Brain microvascular endothelial cell (primary cell): ENCODE data around the gene GNAO1.

ENCODE experiments used
- DNase-seq: peaks from one replicate; pipeline ENCODE4 v3.0.0-alpha.2; 2020
- H3K27ac ChIP-seq: fragments of 250-450 bp; sonication (Bioruptor Pico); 2 replicates; pipeline ENCODE4 v1.5.1; 2020; ENCODE audit warnings: mild to moderate bottlenecking, moderate library complexity
- H3K27me3 ChIP-seq: fragments of 250-450 bp; sonication (Bioruptor Pico); replicated peaks from 2 replicates; pipeline ENCODE4 v1.5.1; 2020; ENCODE audit warnings: mild to moderate bottlenecking
- H3K36me3 ChIP-seq: fragments of 250-450 bp; sonication (Bioruptor Pico); replicated peaks from 2 replicates; pipeline ENCODE4 v1.5.1; 2020; ENCODE audit warnings: mild to moderate bottlenecking
- H3K4me3 ChIP-seq: 2 replicates; pipeline ENCODE4 v1.5.1; 2011; ENCODE audit warnings: low read depth, mild to moderate bottlenecking, control low read depth, low read length, moderate library complexity
- in situ Hi-C: cut with HindIII; loops from 2 replicates; pipeline ENCODE4 v1.10.0; 2017; ENCODE audit warnings: low sequenced_read_pairs, low pct_ligation_motif_present
- TF ChIP-seq, protein P1 (sequence below): IDR thresholded peaks from 2 replicates; pipeline ENCODE4 v1.5.1; 2011; ENCODE audit warnings: low read depth, mild to moderate bottlenecking, moderate library complexity, low read length, control low read depth, inconsistent platforms; ENCODE audit errors: missing control alignments

The GNAO1 gene

DNA sequence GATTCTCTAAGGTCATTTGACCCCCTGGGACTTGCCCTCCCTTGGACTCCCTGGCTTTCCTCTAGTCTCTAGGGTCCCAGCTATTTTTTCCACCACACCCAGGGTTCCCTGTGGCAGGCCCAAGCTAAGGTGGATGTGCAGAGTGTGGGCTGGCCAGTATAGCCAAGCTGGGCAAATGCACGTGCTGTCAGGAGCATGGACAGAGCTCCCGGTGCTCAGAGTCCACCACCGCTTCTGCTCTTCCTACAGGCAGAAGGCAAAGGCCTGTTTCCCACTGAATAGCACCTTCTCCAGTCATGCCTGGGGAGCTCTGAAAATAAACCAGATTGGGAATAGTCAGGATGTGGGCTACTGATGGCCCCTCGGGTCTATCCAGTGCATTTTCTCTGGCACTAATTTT is 53.3 kb downstream of the GNAO1 start:
- H3K36me3 ChIP-seq = no peaks in the 10 kb centered on the region
- TF ChIP-seq, protein P1, sequence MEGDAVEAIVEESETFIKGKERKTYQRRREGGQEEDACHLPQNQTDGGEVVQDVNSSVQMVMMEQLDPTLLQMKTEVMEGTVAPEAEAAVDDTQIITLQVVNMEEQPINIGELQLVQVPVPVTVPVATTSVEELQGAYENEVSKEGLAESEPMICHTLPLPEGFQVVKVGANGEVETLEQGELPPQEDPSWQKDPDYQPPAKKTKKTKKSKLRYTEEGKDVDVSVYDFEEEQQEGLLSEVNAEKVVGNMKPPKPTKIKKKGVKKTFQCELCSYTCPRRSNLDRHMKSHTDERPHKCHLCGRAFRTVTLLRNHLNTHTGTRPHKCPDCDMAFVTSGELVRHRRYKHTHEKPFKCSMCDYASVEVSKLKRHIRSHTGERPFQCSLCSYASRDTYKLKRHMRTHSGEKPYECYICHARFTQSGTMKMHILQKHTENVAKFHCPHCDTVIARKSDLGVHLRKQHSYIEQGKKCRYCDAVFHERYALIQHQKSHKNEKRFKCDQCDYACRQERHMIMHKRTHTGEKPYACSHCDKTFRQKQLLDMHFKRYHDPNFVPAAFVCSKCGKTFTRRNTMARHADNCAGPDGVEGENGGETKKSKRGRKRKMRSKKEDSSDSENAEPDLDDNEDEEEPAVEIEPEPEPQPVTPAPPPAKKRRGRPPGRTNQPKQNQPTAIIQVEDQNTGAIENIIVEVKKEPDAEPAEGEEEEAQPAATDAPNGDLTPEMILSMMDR = no peak
- DNase-seq = no peak
- H3K27me3 ChIP-seq = no peaks in the 10 kb centered on the region
- no peak overlapping the region for H3K27ac ChIP-seq
- in situ Hi-C loops = no loop called here
- H3K4me3 ChIP-seq = no peak overlapping the region

DNA sequence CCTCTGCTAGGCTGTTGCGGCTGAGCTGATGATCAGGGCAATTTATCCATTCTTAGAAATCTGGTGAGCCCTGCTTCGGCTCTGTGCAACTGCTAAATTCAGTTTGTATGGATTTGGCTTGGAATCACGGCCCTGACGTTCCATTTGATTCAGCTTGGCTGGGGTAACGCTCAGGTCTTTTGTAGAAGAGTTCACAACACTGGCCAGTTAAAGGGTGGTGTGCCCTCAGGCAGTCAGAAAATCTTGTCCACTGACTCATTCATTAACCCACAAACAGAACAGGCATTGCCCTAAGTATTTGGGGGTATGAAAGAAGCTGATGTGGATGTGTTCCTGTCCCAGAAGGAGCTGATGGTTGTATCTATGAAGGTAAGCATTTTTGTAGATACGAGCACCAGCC is 53.9 kb downstream of the GNAO1 start:
- DNase-seq = no peak
- no peaks in the 10 kb centered on the region for H3K27me3 ChIP-seq
- TF ChIP-seq, protein P1 = no peak
- no peaks in the 10 kb centered on the region for H3K36me3 ChIP-seq
- in situ Hi-C loops = no loop called here
- no peak overlapping the region for H3K4me3 ChIP-seq
- H3K27ac ChIP-seq = no peak overlapping the region

DNA sequence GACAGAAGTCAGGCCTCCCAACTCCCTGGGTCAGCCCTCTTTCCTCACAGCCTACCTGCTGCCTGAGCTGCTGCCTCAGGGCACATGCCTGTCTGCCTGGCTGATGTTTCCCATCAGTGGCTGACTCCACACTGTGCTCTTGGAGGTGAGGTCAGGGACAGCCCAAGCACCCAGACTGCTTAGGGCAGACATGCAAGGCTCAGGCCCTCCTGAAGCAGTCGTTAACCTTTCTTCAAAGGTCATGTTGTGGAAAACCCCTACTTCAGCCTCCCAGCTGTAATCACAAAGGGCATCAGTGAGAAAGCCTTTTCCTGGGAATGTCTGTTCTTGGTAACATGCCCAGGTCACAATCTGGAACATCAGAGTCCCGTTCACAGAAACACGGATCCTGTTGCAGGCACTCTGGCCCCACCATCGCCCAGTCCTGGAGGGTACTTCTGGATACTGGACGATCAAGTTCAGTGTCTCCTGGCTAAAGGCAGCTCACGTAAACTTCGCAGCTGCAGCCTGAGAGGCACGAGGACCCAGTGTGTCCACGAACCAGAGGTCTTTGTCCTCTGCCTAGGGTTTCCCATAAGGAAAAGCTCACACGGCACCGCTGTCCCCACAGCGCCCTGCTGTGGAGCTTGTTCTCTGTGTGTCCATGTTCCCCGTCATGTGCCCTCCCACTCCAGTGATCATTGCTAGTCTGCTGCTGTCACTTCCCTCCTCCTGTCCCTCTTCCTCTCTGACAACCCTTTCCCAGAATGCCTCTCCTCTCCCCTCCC is 54.9 kb downstream of the GNAO1 start:
- H3K27me3 ChIP-seq = no peaks in the 10 kb centered on the region
- DNase-seq = no peak
- no peak overlapping the region for H3K27ac ChIP-seq
- TF ChIP-seq, protein P1 = no peak
- no peaks in the 10 kb centered on the region for H3K36me3 ChIP-seq
- no peak overlapping the region for H3K4me3 ChIP-seq
- in situ Hi-C loops = no loop called here

DNA sequence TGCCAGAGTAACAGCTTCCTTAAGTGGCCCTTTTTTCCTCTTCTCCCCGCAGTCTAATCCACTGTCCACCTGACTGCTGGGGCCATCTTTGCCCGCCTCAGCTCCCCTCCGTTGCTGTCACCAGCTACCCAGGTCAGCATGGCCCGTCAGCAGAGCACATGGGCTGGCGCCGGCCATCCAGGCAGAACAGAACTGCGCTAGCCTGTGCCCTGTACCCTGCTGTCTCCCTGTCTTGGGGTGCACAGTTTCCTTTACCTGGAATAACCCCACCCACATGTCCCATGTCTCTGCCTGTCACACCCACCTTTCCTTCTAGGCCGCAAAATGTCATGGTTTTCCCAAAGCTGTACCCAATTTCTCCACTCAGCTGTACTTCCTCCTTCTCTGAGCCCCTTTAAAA is 55.7 kb downstream of the GNAO1 start:
- no peaks in the 10 kb centered on the region for H3K36me3 ChIP-seq
- H3K4me3 ChIP-seq = no peak overlapping the region
- DNase-seq = no peak
- H3K27me3 ChIP-seq = no peaks in the 10 kb centered on the region
- in situ Hi-C loops = no loop called here
- TF ChIP-seq, protein P1 = no peak
- H3K27ac ChIP-seq = no peak overlapping the region

DNA sequence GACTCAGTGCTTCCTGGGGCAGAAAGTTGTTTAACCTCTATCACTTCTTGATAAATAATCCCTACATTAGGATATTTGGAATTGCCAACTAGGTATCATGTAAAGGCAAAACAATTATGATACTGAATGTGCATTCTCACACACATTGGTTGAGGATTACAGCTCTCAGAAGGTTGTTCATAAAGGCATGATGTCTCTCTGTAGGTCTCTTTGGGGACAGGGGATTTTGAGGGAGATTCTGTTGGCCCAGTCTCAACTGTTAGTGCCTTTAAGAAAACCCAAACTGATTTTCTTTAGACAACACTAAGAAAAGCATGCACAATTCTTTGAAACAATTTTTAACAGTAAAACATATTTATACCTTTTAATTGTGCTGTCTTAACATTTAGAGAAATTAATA is 56.5 kb downstream of the GNAO1 start:
- TF ChIP-seq, protein P1 = no peak

DNA sequence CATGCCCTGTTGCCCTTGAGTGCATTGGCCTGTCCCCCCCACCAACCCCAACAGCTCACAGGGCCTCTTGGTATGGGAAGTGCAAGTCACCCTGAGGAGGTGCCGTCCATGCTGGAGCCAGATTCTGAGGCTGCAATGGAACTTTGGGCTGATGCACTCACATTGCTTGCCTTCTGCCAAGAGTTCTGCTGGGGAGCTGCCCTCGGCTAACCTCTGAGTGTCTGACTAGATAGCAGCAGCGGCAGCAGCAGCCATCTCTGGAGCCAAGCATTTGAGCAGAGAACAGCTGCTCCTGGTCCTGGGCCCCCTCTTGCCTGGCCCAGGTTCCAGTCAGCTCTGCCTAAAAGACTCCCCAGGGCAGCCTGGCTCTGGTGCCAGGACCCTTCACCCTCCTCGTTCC is 61.5 kb downstream of the GNAO1 start:
- TF ChIP-seq, protein P1 = no peak
- no peak overlapping the region for H3K27ac ChIP-seq
- no peak overlapping the region for H3K4me3 ChIP-seq
- DNase-seq = no peak
- no peaks in the 10 kb centered on the region for H3K36me3 ChIP-seq
- in situ Hi-C loops = no loop called here
- H3K27me3 ChIP-seq = peaks cover 3% of the 10 kb centered on the region

More for the DNA sequence above, 56.5 kb downstream of the GNAO1 start:
- H3K4me3 ChIP-seq = no peak overlapping the region
- in situ Hi-C loops = no loop called here
- H3K36me3 ChIP-seq = no peaks in the 10 kb centered on the region
- no peaks in the 10 kb centered on the region for H3K27me3 ChIP-seq
- H3K27ac ChIP-seq = no peak overlapping the region
- no peak for DNase-seq
